ENCODE results near the gene PTK6.

PTK6 gene

GRCh38 chr20:63570281-63571086, 33.3 kb upstream of the PTK6 start:
- DNase-seq (ENCODE audit: low spot score) (no peak), FAIRE-seq (no peak)

- DNase-seq (ENCODE audit: low spot score) (no peak), FAIRE-seq (no peak)
These were observed 32.1 kb upstream of the PTK6 start for GRCh38 chr20:63568986-63569949.

- FAIRE-seq (no peak), DNase-seq (ENCODE audit: low spot score) (no peak)
These were observed 31.2 kb upstream of the PTK6 start for GRCh38 chr20:63568170-63568981.

GRCh38 chr20:63567386-63568169, 30.4 kb upstream of the PTK6 start:
- DNase-seq (ENCODE audit: low spot score) (no peak), FAIRE-seq (peak; percentile 27)

GRCh38 chr20:63567136-63567385, 29.9 kb upstream of the PTK6 start:
- DNase-seq (ENCODE audit: low spot score) (no peak), FAIRE-seq (no peak)

- FAIRE-seq: peak; percentile 99
- no peak for DNase-seq (ENCODE audit: low spot score)
These were observed 29.4 kb upstream of the PTK6 start for GRCh38 chr20:63566395-63567135.

GRCh38 chr20:63565699-63566335, 28.6 kb upstream of the PTK6 start:
- FAIRE-seq (no peak), DNase-seq (ENCODE audit: low spot score) (no peak)

- no peak for FAIRE-seq
- DNase-seq (ENCODE audit: low spot score): no peak
These were observed 28.0 kb upstream of the PTK6 start for GRCh38 chr20:63565021-63565698.

GRCh38 chr20:63564036-63564810, 27.0 kb upstream of the PTK6 start:
- FAIRE-seq (no peak), DNase-seq (ENCODE audit: low spot score) (no peak)

GRCh38 chr20:63563225-63563935, 26.2 kb upstream of the PTK6 start:
- FAIRE-seq: peak; percentile 46
- no peak for DNase-seq (ENCODE audit: low spot score)

- FAIRE-seq (no peak), DNase-seq (ENCODE audit: low spot score) (no peak)
These were observed 25.5 kb upstream of the PTK6 start for GRCh38 chr20:63562461-63563224.

GRCh38 chr20:63561624-63562396, 24.6 kb upstream of the PTK6 start:
- FAIRE-seq (no peak), DNase-seq (ENCODE audit: low spot score) (no peak)

GRCh38 chr20:63560856-63561609, 23.9 kb upstream of the PTK6 start:
- no peak for DNase-seq (ENCODE audit: low spot score)
- FAIRE-seq: no peak

- FAIRE-seq: peak; percentile 77
- DNase-seq (ENCODE audit: low spot score): no peak
These were observed 23.2 kb upstream of the PTK6 start for GRCh38 chr20:63560333-63560805.

Measured in urothelium cell line (cell line).